ENCODE data around the gene UBR2. TPM values are rescaled to one million over a fixed set of nuclear protein-coding genes. Genes with fewer than 3 reads are reported as not detected.

Gene UBR2
- total RNA-seq, 1 donor from 2014 or later, result 17.8 TPM

DNA sequence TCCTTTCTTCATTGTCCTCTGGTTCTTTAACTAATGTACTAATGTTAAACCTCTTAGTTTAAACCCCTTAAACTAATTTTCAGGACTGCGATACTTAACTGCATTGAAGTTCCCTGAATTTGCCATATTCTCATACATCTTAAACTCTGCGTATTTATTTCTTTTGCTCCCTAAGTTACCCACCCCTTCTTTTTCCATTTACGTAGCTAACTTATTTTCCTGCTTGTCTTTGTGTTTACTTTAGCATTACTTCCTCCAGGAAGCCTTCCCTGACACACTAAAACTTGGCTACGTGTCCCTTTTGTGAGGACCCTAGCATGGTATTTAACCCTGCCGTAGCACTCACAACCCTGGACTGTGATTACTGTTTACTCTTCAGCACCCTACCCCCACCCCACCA lies 79.0 kb downstream of the UBR2 start:
- Histone ChIP-seq H3K36me3 (peaks cover 76 to 82% of the 10 kb centered on the region in 2 donors), H3K4me3 (no peak overlapping the region), H3K9me3 (no peaks in the 10 kb centered on the region), H3K27ac (no peak overlapping the region), H3K4me1 (no peaks in the 10 kb centered on the region), H3K27me3 (no peaks in the 10 kb centered on the region)
- DNase-seq (ENCODE audit: low spot score in 2 of 2), result no peak
- TF ChIP-seq, protein P1, sequence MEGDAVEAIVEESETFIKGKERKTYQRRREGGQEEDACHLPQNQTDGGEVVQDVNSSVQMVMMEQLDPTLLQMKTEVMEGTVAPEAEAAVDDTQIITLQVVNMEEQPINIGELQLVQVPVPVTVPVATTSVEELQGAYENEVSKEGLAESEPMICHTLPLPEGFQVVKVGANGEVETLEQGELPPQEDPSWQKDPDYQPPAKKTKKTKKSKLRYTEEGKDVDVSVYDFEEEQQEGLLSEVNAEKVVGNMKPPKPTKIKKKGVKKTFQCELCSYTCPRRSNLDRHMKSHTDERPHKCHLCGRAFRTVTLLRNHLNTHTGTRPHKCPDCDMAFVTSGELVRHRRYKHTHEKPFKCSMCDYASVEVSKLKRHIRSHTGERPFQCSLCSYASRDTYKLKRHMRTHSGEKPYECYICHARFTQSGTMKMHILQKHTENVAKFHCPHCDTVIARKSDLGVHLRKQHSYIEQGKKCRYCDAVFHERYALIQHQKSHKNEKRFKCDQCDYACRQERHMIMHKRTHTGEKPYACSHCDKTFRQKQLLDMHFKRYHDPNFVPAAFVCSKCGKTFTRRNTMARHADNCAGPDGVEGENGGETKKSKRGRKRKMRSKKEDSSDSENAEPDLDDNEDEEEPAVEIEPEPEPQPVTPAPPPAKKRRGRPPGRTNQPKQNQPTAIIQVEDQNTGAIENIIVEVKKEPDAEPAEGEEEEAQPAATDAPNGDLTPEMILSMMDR (IDR thresholded peaks at IDR 0.05), result no peak
- intact Hi-C loops (cut with DNase I), result no loop called here

DNA sequence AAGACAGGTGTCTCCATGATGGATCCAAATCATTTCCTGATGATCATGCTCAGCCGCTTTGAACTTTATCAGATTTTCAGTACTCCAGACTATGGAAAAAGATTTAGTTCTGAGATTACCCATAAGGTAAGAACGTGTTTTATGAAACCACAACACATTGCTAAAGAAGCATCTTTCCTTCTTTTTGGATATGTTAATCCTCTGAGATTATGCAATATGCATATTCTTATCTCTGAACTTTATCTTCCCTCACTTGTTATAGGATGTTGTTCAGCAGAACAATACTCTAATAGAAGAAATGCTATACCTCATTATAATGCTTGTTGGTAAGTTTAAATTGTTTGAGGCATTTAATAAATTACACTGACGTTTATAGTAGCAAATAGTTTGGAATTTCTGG lies 80.4 kb downstream of the UBR2 start:
- Histone ChIP-seq H3K9me3 (no peaks in the 10 kb centered on the region), H3K36me3 (peaks cover 71 to 81% of the 10 kb centered on the region in 2 donors), H3K27ac (no peak overlapping the region), H3K4me1 (no peaks in the 10 kb centered on the region), H3K27me3 (no peaks in the 10 kb centered on the region), H3K4me3 (no peak overlapping the region)
- intact Hi-C loops (cut with DNase I), result no loop called here
- TF ChIP-seq, protein P1 (IDR thresholded peaks at IDR 0.05), result no peak
- no peak for DNase-seq (ENCODE audit: low spot score in 2 of 2)

DNA sequence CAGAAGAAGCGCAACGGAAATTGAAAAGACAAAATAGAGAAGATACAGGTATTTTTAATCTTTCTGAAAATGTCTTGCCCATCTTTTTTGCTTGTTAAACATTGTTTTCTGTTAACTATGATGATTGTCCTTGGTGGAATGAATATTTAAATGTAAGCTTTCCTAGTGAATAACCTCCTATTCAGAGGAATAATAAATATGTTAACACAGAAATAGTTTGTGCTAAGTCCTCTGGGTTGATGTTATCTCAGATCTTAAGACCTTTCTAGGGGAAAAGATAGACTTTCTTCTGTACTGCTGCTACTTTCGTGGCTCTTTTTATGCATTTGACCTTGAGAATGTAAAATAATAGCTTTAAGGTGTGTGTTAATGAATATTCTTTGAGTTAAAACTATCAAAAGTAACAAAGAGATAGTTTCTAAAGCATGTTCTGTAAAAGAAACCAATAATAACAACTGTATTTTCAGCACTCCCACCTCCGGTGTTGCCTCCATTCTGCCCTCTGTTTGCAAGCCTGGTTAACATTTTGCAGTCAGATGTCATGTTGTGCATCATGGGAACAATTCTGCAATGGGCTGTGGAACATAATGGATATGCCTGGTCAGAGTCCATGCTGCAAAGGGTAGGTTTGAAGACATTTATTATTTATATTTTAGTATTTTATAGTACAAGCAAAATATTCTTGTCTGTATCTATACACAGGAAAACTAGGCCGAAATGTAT lies 88.4 kb downstream of the UBR2 start:
- no peaks in the 10 kb centered on the region for H3K27me3 ChIP-seq
- H3K36me3 ChIP-seq, result peaks cover 67 to 83% of the 10 kb centered on the region in 2 donors
- H3K27ac ChIP-seq, result no peak overlapping the region
- no peaks in the 10 kb centered on the region for H3K4me1 ChIP-seq
- intact Hi-C loops (cut with DNase I), result no loop called here
- H3K4me3 ChIP-seq, result no peak overlapping the region
- DNase-seq (ENCODE audit: low spot score in 2 of 2), result no peak
- TF ChIP-seq, protein P1 (IDR thresholded peaks at IDR 0.05), result no peak
- no peaks in the 10 kb centered on the region for H3K9me3 ChIP-seq

DNA sequence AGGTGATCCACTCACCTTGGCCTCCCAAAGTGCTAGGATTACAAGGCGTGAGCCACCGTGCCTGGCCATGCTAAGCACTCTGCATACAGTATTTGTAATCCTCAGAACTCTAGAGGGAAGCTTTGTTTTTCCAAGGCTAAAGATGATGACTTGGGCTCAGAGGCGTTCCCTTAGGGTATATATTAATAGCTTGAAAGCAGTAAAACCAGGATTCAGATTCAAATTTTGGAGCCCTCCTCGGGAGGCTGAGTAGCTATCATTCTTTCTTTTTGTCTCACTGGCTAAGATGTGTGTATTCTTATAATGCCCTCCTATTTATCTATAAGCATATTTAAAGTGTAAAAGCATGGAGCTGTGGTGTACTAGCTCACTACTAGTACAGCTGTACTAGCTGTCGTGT lies 90.0 kb downstream of the UBR2 start:
- H3K9me3 ChIP-seq, result no peaks in the 10 kb centered on the region
- no peak overlapping the region for H3K27ac ChIP-seq
- intact Hi-C loops (cut with DNase I), result no loop called here
- DNase-seq (ENCODE audit: low spot score in 2 of 2), result no peak
- peaks cover 72 to 91% of the 10 kb centered on the region in 2 donors for H3K36me3 ChIP-seq
- no peak overlapping the region for H3K4me3 ChIP-seq
- no peaks in the 10 kb centered on the region for H3K4me1 ChIP-seq
- no peaks in the 10 kb centered on the region for H3K27me3 ChIP-seq
- TF ChIP-seq, protein P1 (IDR thresholded peaks at IDR 0.05), result no peak

DNA sequence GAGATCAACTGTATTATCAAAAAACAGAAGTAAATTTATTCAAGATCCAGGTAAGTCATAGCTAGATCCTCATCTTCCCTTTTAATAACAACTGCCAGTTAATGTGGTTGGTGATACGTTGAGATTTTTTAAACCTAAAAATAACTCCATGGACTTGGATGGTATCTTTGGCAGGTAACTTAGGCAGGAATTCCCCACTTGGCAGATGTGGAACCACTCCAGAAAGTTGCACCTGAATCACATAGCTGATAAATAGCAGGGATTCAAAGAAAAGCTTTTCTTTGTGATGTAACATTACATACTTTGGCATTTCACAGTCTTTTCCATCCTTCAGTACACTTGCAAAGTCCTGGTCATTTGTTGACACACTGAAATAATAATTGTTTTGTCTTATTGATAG lies 96.0 kb downstream of the UBR2 start:
- no peak for DNase-seq (ENCODE audit: low spot score in 2 of 2)
- peaks cover 57 to 79% of the 10 kb centered on the region in 2 donors for H3K36me3 ChIP-seq

More for the DNA sequence above, 96.0 kb downstream of the UBR2 start:
- no peaks in the 10 kb centered on the region for H3K9me3 ChIP-seq
- TF ChIP-seq, protein P1 (IDR thresholded peaks at IDR 0.05), result no peak
- intact Hi-C loops (cut with DNase I), result loop anchor here (2.0 kb wide), 1 partner anchor 239 kb away; no protein-coding TSS in a partner anchor
- no peak overlapping the region for H3K4me3 ChIP-seq
- H3K27me3 ChIP-seq, result no peaks in the 10 kb centered on the region
- H3K27ac ChIP-seq, result no peak overlapping the region
- H3K4me1 ChIP-seq, result no peaks in the 10 kb centered on the region

All from ascending aorta (tissue), 2 donors.